H1 (cell line): ENCODE measurements around the gene DUSP9. TPM values are rescaled to one million over a fixed set of nuclear protein-coding genes. Genes with fewer than 3 reads are reported as not detected.

ENCODE experiments used
- CTCF ChIA-PET: fragments of 300-600 bp; sonication (Branson Sonifier 250); formaldehyde crosslinking; loops from one replicate; lab custom pipeline; 2021; ENCODE audit not compliant: partially characterized antibody; lab: Charles Lee
- POLR2A ChIA-PET: fragments of 300-600 bp; sonication (Branson Sonifier 250); formaldehyde crosslinking; loops from one replicate; lab custom pipeline; 2021; ENCODE audit warnings: inconsistent platforms; ENCODE audit not compliant: partially characterized antibody; lab: Charles Lee
- DNase-seq, 2 experiments: peaks; one replicate each; pipeline versions ENCODE4 v3.0.0 to v3.0.0-alpha.2; 2010 to 2022; ENCODE audit warnings: low spot score in 2 of 2, low read depth in 1 of 2, mixed read lengths in 1 of 2
- FAIRE-seq: peaks from 2 replicates; lab custom pipeline; 2011; peaks lifted over from hg19 to GRCh38; lab: Jason Lieb, UNC
- H2AFZ ChIP-seq: 2 replicates; pipeline ENCODE4 v1.8.1; 2012; ENCODE audit warnings: low read length, inconsistent platforms
- H2AK5ac ChIP-seq: 2 replicates; pipeline ENCODE4 v1.6.1; 2013; ENCODE audit warnings: low read depth, low read length
- H2BK120ac ChIP-seq: replicated peaks from 2 replicates; pipeline ENCODE3; 2013; ENCODE audit warnings: low read depth, low read length, inconsistent platforms
- H2BK12ac ChIP-seq: 2 replicates; pipeline ENCODE4 v1.6.1; 2013; ENCODE audit warnings: low read depth, low read length
- H2BK15ac ChIP-seq: 2 replicates; pipeline ENCODE4 v1.6.1; 2013; ENCODE audit warnings: low read length
- H2BK20ac ChIP-seq: 2 replicates; pipeline ENCODE4 v1.6.1; 2013; ENCODE audit warnings: low read length
- H2BK5ac ChIP-seq: 2 replicates; pipeline ENCODE4 v1.6.1; 2013; ENCODE audit warnings: low read depth, low read length
- H3K14ac ChIP-seq: 2 replicates; pipeline ENCODE4 v1.6.1; 2013; ENCODE audit warnings: inconsistent platforms; ENCODE audit not compliant: insufficient read length
- H3K18ac ChIP-seq: 2 replicates; pipeline ENCODE4 v1.6.1; 2013; ENCODE audit warnings: low read length; ENCODE audit errors: extremely low read depth
- H3K23ac ChIP-seq: 2 replicates; pipeline ENCODE4 v1.6.1; 2013; ENCODE audit warnings: inconsistent platforms; ENCODE audit not compliant: insufficient read length
- H3K23me2 ChIP-seq: 2 replicates; pipeline ENCODE4 v1.6.1; 2013; ENCODE audit warnings: low read depth, low read length
- H3K27ac ChIP-seq: 2 replicates; pipeline ENCODE4 v1.6.1; 2011; ENCODE audit warnings: low read depth, low read length, inconsistent platforms
- H3K27me3 ChIP-seq, 4 experiments: replicated peaks in 1 of 4; 1 replicate in 1 of 4; 2 replicates in 3 of 4; pipeline versions ENCODE4 v1.6.1 to v1.8.1; 2011 to 2013; ENCODE audit warnings: low read length in 3 of 4, mild to moderate bottlenecking in 3 of 4, inconsistent platforms in 2 of 4, mixed read lengths in 2 of 4, moderate library complexity in 1 of 4; ENCODE audit not compliant: control insufficient read depth in 3 of 4, insufficient read depth in 3 of 4; ENCODE audit errors: extremely low read depth in 1 of 4
- H3K36me3 ChIP-seq, 4 experiments: 2 replicates each; pipeline versions ENCODE4 v1.6.1 to v1.8.1; 2011 to 2013; ENCODE audit warnings: mild to moderate bottlenecking in 4 of 4, low read length in 3 of 4, moderate library complexity in 2 of 4, control low read depth in 1 of 4, inconsistent platforms in 1 of 4; ENCODE audit not compliant: insufficient read depth in 4 of 4, control insufficient read depth in 2 of 4
- H3K4ac ChIP-seq: replicated peaks from 2 replicates; pipeline ENCODE3; 2013; ENCODE audit warnings: low read length, low read depth, mixed read lengths, inconsistent platforms; ENCODE audit not compliant: insufficient read length
- H3K4me1 ChIP-seq, 4 experiments: replicated peaks in 1 of 4; 1 replicate in 1 of 4; 2 replicates in 3 of 4; pipeline versions ENCODE4 v1.6.1 to v1.8.1; 2011 to 2013; ENCODE audit warnings: low read length in 3 of 4, inconsistent platforms in 2 of 4, mixed read lengths in 1 of 4; ENCODE audit not compliant: insufficient read depth in 4 of 4, control insufficient read depth in 3 of 4
- H3K4me2 ChIP-seq, 2 experiments: 2 replicates each; pipeline versions ENCODE4 v1.6.1 to v1.8.1; 2011 to 2013; ENCODE audit warnings: low read depth in 2 of 2, low read length in 2 of 2, control low read depth in 1 of 2, inconsistent platforms in 1 of 2, mild to moderate bottlenecking in 1 of 2; ENCODE audit not compliant: insufficient read depth in 1 of 2
- H3K4me3 ChIP-seq, 4 experiments: fragments of 200-600, 300-600 bp in 1 of 4; sonication (generic), shearing (Covaris generic), sonication (Bioruptor Twin) in 1 of 4; 2 replicates each; pipeline versions ENCODE4 v1.5.1 to v1.8.1; 2011 to 2016; ENCODE audit warnings: low read length in 4 of 4, low read depth in 3 of 4, control low read depth in 2 of 4, inconsistent platforms in 2 of 4, mild to moderate bottlenecking in 2 of 4, mixed read lengths in 1 of 4, moderate library complexity in 1 of 4; ENCODE audit not compliant: insufficient read depth in 2 of 4; ENCODE audit errors: extremely low read depth in 1 of 4
- H3K56ac ChIP-seq: replicated peaks from 2 replicates; pipeline ENCODE3; 2013; ENCODE audit warnings: low read depth, mild to moderate bottlenecking, mixed read lengths, low read length, inconsistent platforms; ENCODE audit not compliant: insufficient read length
- H3K79me1 ChIP-seq: 2 replicates; pipeline ENCODE4 v1.6.1; 2013; ENCODE audit warnings: low read depth, low read length, control low read depth
- H3K79me2 ChIP-seq, 2 experiments: 2 replicates each; pipeline versions ENCODE4 v1.6.1 to v1.8.1; 2012 to 2013; ENCODE audit warnings: low read length in 2 of 2, mild to moderate bottlenecking in 2 of 2, inconsistent platforms in 1 of 2; ENCODE audit not compliant: insufficient read depth in 2 of 2, control insufficient read depth in 1 of 2
- H3K9ac ChIP-seq, 4 experiments: replicated peaks in 1 of 4; 1 replicate in 1 of 4; 2 replicates in 3 of 4; pipeline versions ENCODE4 v1.6.1 to v1.8.1; 2011 to 2013; ENCODE audit warnings: low read depth in 3 of 4, low read length in 3 of 4, control low read depth in 2 of 4, mild to moderate bottlenecking in 2 of 4, moderate library complexity in 2 of 4, inconsistent platforms in 1 of 4; ENCODE audit errors: extremely low read depth in 1 of 4
- H3K9me3 ChIP-seq, 2 experiments: 2 replicates each; pipeline versions ENCODE4 v1.6.1 to v1.8.1; 2012 to 2013; ENCODE audit warnings: mild to moderate bottlenecking in 2 of 2, moderate library complexity in 2 of 2, control low read depth in 1 of 2, inconsistent platforms in 1 of 2, low read depth in 1 of 2, low read length in 1 of 2, mixed read lengths in 1 of 2; ENCODE audit not compliant: insufficient read depth in 2 of 2
- H4K20me1 ChIP-seq, 2 experiments: replicated peaks in 1 of 2; 2 replicates each; pipeline versions ENCODE3 to v1.8.1; 2011 to 2013; ENCODE audit warnings: inconsistent platforms in 2 of 2, low read length in 2 of 2, mild to moderate bottlenecking in 1 of 2; ENCODE audit not compliant: insufficient read depth in 2 of 2, control insufficient read depth in 1 of 2
- H4K5ac ChIP-seq: 2 replicates; pipeline ENCODE4 v1.6.1; 2013; ENCODE audit warnings: low read length, low read depth, mixed read lengths, inconsistent platforms; ENCODE audit not compliant: insufficient read length
- H4K8ac ChIP-seq: 2 replicates; pipeline ENCODE4 v1.8.0; 2013; ENCODE audit warnings: mild to moderate bottlenecking, moderate library complexity, low read length, inconsistent platforms; ENCODE audit not compliant: insufficient read depth; ENCODE audit errors: extremely low read depth
- H4K91ac ChIP-seq: replicated peaks from 2 replicates; pipeline ENCODE3; 2013; ENCODE audit warnings: low read length, mixed read lengths, inconsistent platforms; ENCODE audit not compliant: insufficient read length
- GTF2F1 ChIP-seq: IDR thresholded peaks from 2 replicates; pipeline ENCODE4 v1.6.1; 2012; ENCODE audit warnings: low read depth, low read length, improper control_type of control experiment, borderline replicate concordance
- WGBS, 2 experiments: shearing (Covaris generic) in 1 of 2; methylation state at CpG; one replicate each; pipeline versions ENCODE4 v1.1.6 to v1.1.7; 2013 to 2015; ENCODE audit warnings: low lambda C conversion rate in 2 of 2, mixed read lengths in 2 of 2, inconsistent platforms in 1 of 2, low coverage in 1 of 2, missing lambda C conversion rate in 1 of 2; ENCODE audit not compliant: insufficient replicate concordance in 2 of 2, insufficient coverage in 1 of 2, insufficient read length in 1 of 2; ENCODE audit errors: extremely low coverage in 1 of 2, missing lambda C conversion rate in 1 of 2; 5-methylcytosine and 5-hydroxymethylcytosine counted together
- polyA plus RNA-seq, 7 experiments: library from polyadenylated mRNA; depleted of rRNA in 3 of 7; stranded (reverse) in 5 of 7; unstranded in 2 of 7; fragments of >200 nt in 5 of 7; fragments of 200-250 nt in 2 of 7; gene quantifications; 1 replicate in 5 of 7; 2 replicates in 1 of 7; 4 replicates in 1 of 7; pipeline versions ENCODE4 v1.2.1 to v1.2.3, GENCODE V29; 2011 to 2013; ENCODE audit warnings: missing spikeins in 2 of 7, mixed read lengths in 2 of 7
- total RNA-seq: library from RNA; stranded (reverse); fragmentation: NEBNext Ultra II Directional; extraction: Animal tissue kit (Norgen Biotek cat#: 25700); gene quantifications from 2 replicates; pipeline ENCODE4 v1.2.1, GENCODE V29; 2021

DUSP9 gene
- total and polyA plus RNA-seq, 2 of the 8 experiments (the other 6 are each of a cell fraction or from before 2014, with no cell fraction given) = 0.80 to 1.1 TPM

- H3K4me3 ChIP-seq = no peak overlapping the region
- H3K4ac ChIP-seq = no peak overlapping the region
- H3K9ac ChIP-seq = no peak overlapping the region
- no peaks in the 10 kb centered on the region for H3K23me2 ChIP-seq
- no peak overlapping the region for H3K14ac ChIP-seq
- no peak overlapping the region for H2BK5ac ChIP-seq
- WGBS, 2 experiments = 92% methylated on average over 2 of the region's 9 CpGs; no CpG with 5 or more reads in 1 of the 2 experiments
- no peak overlapping the region for H4K91ac ChIP-seq
- H3K79me2 ChIP-seq = no peaks in the 10 kb centered on the region
- no peak overlapping the region for H3K27ac ChIP-seq
- no peaks in the 10 kb centered on the region for H3K27me3 ChIP-seq
- TF ChIP-seq GTF2F1 = no peak
- no peak overlapping the region for H2AK5ac ChIP-seq
- H3K18ac ChIP-seq = no peak overlapping the region
- no peak overlapping the region for H3K23ac ChIP-seq
- no peak overlapping the region for H2BK15ac ChIP-seq
- no peak overlapping the region; the same call in 1 of the 2 replicates for H4K8ac ChIP-seq
- no peaks in the 10 kb centered on the region for H3K4me1 ChIP-seq
- H2BK20ac ChIP-seq = no peak overlapping the region
- ChIA-PET POLR2A (no interaction called here), CTCF (interaction anchor here (21.6 kb wide), 1 partner anchor 24 kb away, joined by 408 read pairs; the partner anchor contains the start of gene DUSP9)
- H3K36me3 ChIP-seq = no peaks in the 10 kb centered on the region
- H3K79me1 ChIP-seq = no peaks in the 10 kb centered on the region
- DNase-seq = no peak
- no peak overlapping the region for H4K5ac ChIP-seq
- no peak overlapping the region for H2BK12ac ChIP-seq
- no peaks in the 10 kb centered on the region for H4K20me1 ChIP-seq
- H2BK120ac ChIP-seq = no peak overlapping the region
- no peaks in the 10 kb centered on the region for H3K9me3 ChIP-seq
- no peak for FAIRE-seq
- H3K4me2 ChIP-seq = no peak overlapping the region
- H2AFZ ChIP-seq = no peak overlapping the region
- H3K56ac ChIP-seq = no peak overlapping the region
Observed at GRCh38 chrX:153634236-153634635, 12.8 kb upstream of the DUSP9 start.
